Activated T-cell treated with anti-CD3 and anti-CD28 coated beads for 48 hours (primary cell): ENCODE results near the gene EHMT1.

Experiments
- DNase-seq: peaks from one replicate; pipeline ENCODE4 v3.0.0-alpha.2; 2020; ENCODE audit warnings: low read depth

Gene EHMT1

DNA sequence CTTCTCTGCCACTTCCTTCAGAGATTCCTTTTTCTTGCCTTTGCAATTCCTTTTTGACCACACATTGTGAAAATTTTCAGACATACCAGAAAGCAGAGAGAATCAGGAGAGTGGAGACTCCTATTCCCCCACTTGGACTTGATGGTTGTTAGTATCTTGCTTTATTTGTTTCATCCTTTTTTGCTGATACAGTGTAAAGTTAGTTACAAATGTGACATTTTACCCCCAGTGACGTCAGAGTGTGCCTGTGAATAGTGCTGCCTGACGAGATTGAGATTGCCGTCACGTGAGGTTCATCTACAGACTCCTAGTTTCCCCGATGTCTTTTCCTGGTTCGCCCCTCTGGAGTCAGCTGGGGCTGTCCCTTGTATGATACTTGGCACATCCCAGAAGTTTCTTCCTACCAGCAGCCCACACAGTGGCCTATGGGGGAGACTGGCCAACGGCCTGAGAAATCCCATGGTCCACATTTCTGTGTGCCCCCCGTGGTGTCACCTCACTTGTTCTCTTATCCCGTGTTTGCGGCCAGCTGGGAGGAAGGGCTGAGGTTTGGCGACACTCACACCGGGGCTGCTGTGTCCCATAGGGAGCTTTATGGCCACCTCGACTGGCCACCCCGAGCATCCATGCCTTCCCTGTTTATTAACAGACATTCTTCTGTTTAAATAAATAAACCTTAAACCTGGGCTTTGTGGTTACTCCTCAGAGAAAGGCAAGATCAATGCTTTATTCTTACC, 210.6 kb downstream of the EHMT1 start:
- no peak for DNase-seq

DNA sequence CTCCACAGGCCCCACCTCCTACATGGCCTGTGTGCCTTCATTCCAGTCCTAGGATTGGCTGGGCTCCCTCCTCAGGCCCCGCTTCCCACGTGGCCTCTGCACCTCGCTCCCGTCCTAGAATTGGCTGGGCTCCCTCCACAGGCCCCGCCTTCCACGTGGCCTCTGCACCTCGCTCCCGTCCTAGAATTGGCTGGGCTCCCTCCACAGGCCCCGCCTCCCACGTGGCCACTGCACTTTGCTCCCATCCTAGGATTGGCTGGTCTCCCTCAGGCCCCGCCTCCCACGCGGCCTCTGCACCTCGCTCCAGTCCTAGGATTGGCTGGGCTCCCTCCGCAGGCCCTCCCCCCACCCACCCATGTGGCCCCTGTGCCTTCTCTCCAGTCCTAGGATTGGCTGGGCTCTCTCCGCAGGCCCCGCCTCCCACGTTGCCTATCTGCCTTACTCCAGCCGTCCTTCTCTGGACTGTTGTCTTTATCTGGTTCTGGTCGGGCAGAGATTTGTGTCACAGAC, 213.4 kb downstream of the EHMT1 start:
- no peak for DNase-seq

DNA sequence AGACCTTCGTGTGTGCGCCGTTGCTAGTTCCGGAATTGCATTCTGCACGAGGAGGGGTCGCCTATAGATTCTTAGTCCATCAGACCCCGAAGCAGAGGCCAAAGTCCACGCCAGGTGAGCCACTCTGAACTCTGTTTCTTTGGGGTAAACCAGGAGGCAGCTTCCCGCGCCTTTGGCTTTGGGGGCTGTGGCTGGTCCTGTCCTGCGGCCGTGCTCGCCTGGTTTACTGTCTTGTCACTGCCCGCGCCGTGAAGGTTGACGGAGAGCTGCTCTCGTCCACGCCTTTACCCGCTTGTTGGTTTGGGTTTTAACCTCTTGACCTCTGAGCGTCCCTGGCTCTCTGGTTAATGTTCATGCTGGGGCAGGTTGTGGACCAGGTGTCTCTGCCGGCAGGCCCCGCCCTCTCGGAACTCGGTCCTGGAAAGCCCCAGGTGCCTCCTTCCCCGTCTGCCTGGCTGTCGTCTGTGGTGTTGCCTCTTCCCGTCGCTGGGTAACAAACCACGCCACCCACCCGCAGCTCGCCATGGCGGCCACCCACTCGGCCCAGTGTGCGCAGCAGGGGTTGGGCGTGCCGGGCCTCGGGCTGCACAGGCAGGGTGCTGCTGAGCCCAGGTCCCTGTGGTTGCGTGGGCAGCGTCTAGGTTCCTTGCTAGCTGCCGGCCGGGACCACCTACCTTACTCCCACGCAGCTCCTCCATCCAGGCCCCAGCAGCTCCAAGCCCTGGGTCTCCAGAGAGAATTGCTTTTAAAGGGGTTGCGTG, 214.2 kb downstream of the EHMT1 start:
- no peak for DNase-seq

DNA sequence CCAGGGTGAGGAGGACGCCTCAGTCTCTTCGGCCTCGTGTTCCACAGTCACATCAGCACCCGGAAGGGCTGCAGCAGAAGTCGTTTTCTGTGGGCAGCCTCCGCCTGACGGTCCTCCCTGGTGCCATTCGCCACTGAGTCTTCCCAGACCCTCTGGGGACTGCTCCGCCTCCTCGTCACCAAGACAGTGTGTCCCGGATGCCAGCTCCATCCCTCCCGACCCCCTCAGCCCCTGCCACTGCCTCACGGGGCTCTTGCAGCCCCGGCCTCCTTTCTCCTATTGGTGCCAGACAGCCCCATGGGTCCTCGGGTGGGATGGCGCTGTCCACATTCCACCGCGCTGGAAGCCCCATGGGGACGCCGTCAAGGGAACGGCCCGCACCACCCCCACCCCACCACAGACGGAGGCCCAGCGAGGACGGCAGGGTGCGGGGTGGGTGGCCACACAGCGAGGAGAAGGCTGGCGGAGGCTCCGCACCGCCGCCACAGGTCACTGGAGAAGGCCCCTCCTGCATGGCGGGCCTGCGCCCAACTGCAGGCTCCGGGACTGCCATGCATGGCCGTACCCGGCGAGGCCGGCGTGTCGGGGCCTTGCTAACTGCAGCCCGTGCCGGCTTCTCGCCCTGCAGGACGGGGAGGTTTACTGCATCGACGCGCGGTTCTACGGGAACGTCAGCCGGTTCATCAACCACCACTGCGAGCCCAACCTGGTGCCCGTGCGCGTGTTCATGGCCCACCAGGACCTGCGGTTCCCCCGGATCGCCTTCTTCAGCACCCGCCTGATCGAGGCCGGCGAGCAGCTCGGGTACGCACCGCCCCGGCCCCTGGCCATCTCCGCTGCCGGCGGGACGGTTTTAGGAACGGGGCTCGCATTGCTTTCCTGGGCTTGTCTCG, 215.2 kb downstream of the EHMT1 start:
- DNase-seq: no peak

DNA sequence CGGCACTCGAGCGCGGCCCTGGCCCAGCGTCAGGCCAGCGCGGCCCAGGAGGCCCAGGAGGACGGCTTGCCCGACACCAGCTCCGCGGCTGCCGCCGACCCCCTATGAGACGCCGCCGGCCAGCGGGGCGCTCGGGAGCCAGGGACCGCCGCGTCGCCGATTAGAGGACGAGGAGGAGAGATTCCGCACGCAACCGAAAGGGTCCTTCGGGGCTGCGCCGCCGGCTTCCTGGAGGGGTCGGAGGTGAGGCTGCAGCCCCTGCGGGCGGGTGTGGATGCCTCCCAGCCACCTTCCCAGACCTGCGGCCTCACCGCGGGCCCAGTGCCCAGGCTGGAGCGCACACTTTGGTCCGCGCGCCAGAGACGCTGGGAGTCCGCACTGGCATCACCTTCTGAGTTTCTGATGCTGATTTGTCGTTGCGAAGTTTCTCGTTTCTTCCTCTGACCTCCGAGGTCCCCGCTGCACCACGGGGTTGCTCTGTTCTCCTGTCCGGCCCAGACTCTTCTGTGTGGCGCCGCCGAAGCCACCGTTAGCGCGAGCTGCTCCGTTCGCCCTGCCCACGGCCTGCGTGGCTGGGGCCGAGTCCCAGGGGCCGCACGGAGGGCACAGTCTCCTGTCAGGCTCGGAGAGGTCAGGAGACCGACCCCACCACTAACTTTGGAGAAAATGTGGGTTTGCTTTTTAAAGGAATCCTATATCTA, 216.2 kb downstream of the EHMT1 start:
- DNase-seq: no peak

DNA sequence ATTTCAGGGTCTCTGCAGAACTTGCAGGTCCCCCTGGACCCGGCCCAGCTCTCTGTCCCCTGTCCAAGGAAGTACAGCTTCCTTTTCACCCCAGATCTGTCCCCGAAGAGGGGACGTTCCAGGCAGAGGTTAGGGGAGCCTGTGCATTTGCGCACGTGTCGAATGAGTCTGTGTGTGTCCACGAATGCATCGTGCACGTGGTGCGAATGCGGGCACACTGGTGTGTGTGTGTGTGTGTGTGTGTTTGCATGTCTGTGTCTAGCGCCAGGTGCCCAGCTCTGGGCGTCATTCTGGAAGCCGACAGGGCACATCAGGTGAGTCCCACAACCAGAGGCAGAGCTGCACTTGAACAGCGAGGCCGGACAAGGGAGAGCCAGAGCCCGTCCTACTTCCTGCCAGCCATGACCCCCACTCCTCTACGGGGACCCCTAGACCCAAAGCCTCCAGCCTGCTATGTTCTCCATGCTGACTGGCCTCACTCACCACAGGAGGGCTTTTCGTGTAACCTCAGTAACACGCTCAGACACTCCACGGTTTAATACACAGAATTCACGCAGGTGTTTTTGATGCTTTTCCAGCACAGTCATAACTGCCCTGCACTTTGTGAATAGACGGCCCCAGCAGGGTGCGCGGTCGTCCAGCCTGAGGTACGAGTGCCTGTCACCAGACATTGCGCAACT, 217.5 kb downstream of the EHMT1 start:
- DNase-seq: no peak

DNA sequence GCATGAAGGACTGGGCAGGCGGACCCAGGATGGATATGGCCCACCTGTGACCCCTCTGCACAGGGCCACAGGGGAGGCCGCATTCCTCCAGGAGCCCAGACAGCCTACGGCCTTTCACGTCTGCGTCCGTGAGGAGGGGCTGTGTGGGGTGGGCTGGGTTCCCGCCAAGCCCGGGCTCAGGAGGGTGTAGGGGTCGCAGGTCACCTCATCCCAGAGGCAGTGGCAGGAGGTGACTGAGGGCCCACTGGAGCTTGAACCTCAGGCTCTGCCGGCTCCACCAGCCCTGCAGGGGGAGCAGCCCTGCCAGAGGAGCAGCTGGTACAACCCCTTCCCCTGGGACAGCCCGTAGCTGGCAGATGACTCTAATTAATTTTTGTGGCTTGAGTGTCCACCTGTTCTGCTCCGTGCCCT, 218.0 kb downstream of the EHMT1 start:
- DNase-seq: no peak

DNA sequence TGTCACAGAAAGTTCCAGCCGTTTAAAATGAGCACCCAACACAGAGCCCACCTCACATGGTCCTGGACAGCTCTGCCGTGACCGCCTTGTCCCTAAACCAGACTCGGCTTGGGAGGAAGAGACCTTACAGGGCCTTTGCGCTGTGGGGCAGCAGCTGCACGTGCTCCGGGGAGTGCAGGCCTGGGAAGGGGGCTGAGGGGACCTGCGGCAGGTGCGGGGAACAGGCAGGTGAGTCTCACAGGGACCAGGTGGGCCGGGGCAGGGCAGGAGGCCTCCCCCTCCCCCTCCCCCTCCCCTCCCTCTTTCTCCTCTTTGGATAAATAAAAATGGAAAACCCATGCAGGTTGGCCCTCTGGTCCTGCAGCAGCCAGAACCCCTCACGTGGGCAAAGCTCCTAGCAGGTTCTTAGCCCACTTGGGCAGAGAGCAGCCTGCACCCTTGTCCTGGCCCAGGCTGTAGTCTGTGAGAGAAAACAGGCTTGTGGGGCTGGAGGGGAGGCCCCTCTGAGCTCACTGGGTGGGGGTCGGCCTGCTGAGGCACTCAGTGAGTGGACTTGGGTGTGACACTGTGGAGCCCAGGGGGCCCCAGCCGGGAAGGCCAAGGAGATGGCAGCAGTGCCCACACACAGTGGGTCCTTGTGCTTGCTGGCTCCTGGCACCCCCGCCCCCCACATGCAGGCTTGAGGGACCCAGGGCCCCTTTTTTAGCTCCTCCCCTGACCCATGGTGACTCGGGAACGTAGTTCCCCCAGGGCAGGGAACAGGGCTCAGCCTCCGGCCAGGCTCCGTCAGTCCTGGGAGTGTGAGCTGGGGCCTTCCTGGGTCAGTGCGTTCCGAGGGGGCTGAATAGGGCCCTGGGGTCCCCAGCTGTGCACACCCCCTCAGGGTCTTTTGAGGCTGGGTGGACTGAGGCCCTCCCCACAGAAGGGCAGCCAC, 218.8 kb downstream of the EHMT1 start:
- DNase-seq: no peak

DNA sequence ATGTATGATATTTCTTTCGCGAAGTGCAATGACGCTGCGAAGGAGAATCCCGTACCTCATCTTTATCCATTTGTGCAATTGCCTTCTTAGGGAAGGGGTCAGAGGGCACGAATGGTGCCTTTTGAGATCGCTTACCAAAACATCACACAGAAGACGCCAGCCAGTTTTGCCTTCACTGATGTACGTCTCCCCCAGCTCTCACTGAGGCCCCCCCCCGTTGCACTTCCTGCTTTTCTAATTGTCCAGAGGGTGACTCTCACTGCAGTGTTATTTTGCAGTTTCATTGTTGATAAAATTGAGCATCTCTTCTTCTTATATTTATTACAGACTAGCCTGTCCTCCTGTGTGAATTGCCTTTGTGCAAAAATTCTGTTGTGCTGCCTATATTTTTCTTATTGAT, 219.8 kb downstream of the EHMT1 start:
- no peak for DNase-seq

DNA sequence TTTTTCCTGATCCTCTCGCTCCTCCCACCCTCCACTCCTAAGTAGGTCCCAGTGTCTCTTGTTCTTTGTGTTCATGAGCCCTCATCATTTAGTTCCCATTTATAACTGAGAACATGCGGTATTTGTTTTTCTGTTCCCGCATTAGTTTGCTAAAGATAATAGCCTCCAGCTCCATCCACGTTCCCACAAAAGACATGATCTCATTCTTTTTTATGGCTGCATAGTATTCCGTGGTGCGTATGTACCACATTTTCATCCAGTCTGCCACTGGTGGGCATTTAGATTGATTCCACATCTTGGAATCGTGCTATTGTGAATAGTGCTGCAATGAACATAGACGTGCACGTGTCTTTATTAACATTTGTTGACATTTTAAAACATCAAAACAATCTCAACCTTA, 224.6 kb downstream of the EHMT1 start:
- no peak for DNase-seq

DNA sequence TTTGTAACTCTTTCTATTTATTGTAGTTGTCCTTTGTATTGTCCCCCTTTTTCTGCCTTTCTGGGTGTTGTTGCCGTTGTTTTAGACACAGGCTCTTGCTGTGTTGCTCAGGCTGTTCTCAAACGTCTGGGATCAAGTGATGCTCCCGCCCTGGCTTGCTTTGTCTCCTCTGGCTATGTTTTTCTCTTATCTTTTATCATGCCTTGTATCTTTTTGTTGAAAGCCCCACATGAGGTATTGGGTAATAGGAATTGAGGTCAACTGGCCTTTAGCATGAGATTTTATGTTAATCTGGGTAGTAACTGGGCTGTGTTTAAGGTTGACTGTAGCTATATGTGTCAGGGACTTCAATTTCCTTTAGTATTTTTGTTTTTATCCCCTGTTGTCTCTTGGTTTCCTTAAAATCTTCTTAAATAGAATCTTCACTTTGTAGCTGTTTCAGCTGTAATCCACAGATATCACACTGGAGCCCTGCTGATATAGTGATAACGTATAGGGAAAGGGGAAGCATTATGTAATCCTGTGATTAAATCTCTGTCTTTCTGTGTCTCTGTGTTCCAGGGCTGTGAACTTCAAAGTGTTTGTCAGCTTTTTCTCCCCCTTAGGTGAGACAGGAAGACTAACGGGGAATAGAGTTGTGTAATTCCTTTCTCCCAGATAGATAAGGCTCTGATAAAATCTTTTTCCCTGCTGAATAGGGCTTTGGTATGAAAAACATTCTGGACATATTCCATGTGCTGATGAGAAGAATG, 232.9 kb downstream of the EHMT1 start:
- DNase-seq: no peak

DNA sequence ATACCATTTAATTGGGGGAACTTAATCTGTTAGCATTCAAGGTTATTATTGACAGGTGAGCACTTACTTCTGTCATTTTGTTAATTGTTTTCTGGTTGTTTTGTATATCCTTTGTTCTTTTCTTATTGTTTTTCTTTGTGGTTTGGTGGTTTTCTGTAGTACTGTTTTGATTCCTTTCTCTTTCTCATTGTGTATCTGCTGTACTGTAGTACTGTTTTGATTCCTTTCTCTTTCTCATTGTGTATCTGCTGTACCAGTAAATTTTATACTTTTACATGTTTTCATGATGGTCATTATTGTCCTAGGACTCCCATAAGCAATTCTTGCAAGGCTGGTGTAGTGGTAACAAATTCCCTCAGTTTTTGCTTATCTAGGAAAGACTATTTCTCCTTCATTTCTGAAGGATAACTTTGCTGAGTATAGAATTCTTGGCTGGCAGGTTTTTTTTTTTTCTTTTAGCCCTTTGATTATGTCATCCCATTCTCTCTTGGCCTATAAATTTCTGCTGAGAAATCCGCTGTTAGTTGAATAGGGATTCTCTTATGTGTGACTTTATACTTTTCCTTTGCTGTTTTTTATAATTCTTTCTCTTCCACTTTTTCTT, 234.7 kb downstream of the EHMT1 start:
- no peak for DNase-seq

DNA sequence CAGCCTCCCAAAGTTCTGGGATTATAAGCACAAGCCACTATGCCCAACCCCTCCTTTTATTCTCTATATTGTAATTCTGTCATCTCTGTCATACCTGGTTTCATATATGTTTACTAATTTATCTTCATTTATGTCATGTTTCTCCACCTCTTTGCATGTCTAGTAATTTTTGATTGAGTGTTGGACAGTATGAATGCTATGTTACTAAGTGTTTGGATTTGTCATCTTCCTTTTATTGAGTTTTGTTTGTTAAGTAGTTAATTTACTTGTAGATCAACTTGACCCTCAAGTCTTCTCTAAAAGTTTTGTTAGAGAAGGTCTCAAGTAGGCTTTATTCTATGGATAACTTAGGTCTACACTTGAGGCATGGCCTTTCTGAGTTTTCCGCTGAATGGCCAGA, 241.6 kb downstream of the EHMT1 start:
- DNase-seq: no peak

DNA sequence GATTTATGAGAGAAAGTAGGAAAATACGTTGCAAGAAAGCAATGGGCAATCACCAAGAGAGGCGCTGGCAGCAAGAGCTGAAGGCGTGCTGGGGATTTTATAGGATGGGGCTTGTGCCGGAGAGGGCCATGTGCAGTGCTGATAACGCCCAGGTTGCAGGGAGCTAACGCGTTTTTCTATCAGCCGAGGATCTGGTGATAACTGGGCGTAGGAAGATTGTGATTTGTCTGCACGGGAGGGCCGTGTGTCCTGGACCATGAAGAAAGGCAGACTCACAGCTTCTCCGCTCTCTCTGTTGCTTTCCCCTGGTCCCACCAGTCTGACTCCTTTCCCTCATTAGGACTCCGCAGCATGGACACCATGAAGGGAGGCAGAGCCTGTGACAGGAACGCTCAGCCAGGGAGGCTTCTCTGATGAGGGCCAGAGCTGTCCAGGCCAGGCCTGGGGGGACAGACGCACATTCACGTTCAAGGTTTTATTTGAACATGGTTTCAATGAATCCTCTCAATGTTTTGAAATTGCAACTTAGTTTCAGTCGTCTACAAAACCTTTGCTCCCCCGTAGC, 246.9 kb downstream of the EHMT1 start:
- DNase-seq: no peak

DNA sequence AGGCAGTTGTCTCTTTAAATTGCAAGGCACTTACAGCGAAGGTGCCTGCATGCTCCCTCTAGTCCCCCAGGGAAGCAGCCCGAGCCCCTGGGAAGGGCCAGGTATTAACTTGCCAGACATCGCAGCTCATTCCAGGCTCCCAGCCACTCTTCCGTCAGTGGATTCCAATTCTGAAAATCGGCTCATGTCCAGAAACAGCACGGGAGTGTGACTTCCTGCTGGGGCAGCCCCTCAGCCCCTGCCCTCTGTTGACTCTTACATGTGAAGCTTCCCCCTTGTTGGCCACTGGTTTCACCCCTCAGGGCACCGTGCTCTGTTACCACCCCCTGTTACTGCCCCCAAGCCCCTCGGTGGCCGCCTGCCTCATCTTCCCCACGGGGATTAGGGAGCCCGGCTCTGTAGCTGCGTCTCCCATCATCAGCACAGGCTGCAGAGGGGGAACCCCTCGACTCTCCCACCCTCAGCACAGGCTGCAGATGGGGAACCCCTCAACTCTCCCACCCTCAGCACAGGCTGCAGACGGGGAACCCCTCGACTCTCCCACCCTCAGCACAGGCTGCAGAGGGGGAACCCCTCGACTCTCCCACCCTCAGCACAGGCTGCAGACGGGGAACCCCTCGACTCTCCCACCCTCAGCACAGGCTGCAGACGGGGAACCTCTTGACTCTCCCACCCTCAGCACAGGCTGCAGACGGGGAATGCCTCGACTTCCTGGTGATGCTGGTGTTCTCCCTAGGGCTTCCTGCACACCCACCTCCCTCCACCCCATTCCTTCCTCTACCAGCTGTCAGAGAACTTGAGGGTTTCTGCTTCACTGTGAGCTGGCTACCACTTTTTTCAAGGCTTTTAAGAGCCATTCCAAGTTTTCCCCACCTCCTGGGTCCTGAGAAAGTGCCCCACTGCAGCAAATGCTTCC, 247.7 kb downstream of the EHMT1 start:
- no peak for DNase-seq

DNA sequence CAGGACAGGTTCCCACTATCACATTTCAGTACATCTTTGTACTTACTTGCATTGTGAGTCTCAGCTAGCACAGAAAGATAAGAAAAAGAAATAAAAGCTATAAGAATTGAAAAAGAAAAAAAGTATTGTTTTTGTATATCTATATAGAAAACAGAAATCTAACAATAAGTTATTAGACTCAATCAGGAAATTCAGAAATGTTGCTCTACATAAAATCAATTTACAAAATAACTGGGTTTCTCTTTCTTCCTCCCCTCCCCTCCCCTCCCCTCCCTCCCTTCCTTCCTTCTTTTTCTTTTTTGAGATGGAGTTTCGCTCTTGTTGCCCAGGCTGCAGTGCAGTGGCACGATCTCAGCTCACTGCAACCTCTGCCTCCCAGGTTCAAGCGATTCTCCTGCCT, 251.6 kb downstream of the EHMT1 start:
- no peak for DNase-seq

DNA sequence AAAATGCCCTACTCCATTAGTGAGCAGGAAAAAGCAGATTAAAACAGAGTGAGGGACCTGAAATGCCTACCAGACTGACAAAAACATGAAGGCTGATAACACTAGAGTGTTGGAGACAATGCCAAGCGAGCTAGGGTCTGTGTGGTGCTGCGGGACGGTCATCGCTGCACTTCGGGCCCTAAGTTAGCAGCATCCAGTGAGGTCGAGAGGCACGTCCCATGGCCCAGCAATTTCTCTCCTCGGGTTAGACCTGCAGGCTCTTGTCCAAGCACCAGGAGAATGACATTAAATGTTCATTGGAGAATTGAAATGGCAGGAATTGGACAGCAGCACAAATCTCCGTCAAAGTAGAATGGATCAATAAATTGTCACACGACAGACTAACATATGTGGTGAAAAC, 253.5 kb downstream of the EHMT1 start:
- no peak for DNase-seq

DNA sequence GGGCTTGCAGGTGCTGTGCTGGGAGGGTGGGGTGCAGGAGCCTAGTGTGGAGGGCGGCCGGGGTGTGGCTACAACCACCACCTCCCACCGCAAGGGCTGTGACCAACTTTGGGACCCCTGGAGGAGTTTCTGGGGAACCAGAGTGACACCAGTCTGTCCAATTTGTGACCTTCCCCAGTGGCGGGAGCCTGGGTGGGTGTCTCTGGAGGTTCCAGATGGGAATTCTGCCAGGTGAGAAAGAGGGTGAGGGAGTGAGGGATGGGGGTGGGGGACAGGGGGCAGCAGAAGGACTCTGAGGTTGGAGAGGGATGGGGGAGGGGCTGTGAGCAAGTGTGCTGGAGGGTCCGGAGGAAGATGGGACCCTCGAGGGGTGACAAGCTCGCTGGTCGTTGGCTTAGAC, 254.6 kb downstream of the EHMT1 start:
- DNase-seq: no peak
